PC-3 (cell line): ENCODE data around the gene KRT3.

Experiments used
- CTCF ChIP-seq: fragments of 300-600 bp; sonication (generic); conservative IDR thresholded peaks from 2 replicates; pipeline ENCODE4 v1.5.1; 2017; ENCODE audit warnings: antibody characterized with exemption, low read depth, mild to moderate bottlenecking, low read length
- EZH2 ChIP-seq: fragments of 300-600 bp; sonication (generic); IDR thresholded peaks from one replicate; pipeline ENCODE4 v1.6.1; 2017; ENCODE audit warnings: antibody characterized with exemption, mild to moderate bottlenecking, low read length; ENCODE audit not compliant: unreplicated experiment
- EZH2phosphoT487 ChIP-seq: fragments of 300-600 bp; sonication (generic); IDR thresholded peaks from 2 replicates; pipeline ENCODE4 v1.6.1; 2018; ENCODE audit warnings: mild to moderate bottlenecking, antibody characterized with exemption, low read length, borderline replicate concordance

GRCh38 chr12:52763991-52764390 lies 31.9 kb downstream of the KRT3 start:
- TF ChIP-seq CTCF = no peak
- no peak for TF ChIP-seq EZH2phosphoT487
- no peak for TF ChIP-seq EZH2
